Melanocyte of skin (primary cell): ENCODE measurements around the gene GPS1. TPM values are rescaled to one million over a fixed set of nuclear protein-coding genes. Genes with fewer than 3 reads are reported as not detected.

Source experiments
- total RNA-seq, 2 donors: library from RNA; depleted of rRNA; stranded (reverse); fragments of >200 nt; gene quantifications; 2 replicates each; pipeline ENCODE4 v1.2.3, GENCODE V29; 2012

The GPS1 gene
- total RNA-seq = 100 to 1,000 TPM; 100 to 150 TPM

GRCh38 chr17:82051776-82052637, at the start of gene GPS1, which contains the start of gene RFNG:
Gene GPS1, plus strand, starts transcription at chr17:82051898. Its CDS starts 34 bp downstream, at chr17:82051932.
Gene RFNG, minus strand, starts transcription at chr17:82051811. Its CDS starts 45 bp downstream, at chr17:82051766.

DNA sequence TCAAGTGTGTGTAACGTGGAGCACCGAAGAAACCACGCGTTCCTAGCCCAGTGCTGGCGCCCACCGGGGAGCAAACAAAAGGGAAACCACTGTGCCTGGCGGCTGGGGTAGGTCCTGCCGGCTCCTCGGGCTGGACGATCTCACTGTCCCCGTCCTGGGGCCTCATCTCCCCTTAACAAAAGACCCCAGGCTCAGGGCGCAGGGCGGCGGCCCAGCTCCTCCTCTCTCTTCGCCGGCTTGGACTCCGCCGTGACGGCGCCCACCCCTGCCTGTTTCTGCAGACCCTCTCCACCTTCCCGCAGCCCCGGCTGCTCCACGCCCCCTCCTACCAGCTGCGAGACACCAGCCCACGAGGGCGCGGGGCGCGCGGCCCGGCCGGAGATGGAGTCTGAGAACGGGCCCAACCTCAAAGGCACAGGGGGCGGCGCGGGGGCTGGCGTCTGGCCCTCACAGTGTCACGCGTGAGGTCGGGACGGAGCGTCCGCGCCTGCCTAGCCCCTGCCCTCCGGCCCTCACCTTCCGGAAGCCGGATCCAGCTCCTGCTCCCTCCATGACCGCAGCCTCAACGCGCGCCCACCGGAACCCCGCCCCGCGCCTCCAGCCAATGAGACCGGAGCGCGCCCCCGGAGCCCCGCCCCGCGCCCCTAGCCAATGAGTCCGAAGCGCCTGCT, 29.3 kb upstream of the GPS1 start, which contains the start of gene CENPX:
CENPX (minus strand) TSS at position 569 of the 671 bp plus-strand sequence; CDS start at position 552, 17 bp downstream.

DNA sequence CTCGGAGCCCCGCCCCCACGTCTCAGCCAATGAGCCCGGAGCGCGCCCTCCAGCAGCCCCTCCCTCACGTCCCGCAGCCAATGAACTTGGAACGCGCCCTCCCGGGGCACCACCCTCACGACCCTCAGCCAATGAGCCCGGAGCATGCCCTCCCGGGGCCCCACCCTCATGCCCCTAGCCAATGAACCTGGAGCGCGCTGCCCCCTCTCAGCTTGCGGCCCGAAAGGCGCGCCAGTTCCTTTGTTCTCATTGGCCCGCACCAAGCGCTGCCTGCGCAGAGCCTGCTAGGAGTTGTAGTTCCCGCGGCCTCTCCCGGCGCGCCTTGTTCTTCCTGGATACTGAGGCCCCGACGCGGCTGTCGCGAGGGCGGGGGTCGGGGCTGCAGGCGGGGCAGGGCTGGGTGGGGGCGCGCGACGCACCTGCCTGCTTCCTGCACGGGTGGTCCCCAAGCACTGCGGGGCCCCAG, 28.7 kb upstream of the GPS1 start, which contains the start of gene LRRC45:
LRRC45 (plus strand) TSS at position 325 of the 466 bp plus-strand sequence. CDS start 339 bp downstream, outside the sequence.

DNA sequence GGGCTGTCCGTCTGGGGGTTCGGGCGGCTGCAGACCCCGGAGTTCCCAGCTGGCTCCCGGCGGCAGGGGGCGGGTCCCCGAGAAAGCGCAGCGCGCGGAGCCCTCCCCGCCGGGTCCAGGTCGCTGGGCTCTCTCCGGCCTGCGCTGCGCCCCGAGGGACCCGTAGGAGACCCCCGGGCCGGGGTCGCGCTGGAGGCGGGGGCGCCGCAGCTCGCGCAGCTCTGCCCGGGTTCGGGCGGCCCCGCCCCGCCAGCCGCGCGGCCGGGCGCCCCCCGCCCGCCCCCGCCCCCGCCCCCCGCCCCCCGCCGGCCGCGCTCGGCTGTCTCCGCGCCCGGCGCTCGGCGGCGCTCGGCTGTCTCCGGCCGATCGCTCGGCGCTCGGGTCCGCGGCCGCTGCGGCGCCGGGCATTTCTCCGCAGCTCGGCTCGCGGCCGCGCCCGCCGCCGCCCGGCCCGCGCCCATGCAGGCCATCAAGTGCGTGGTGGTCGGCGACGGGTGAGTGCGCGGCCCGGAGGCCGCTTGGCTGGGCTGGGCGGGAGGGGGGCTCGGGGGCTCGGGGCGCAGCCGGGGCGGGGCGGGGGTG, 20.3 kb upstream of the GPS1 start, which contains the start of gene RAC3:
RAC3 (plus strand) TSS at position 376 of the 582 bp plus-strand sequence; CDS start at position 460, 84 bp downstream.

GRCh38 chr17:82037092-82037888, 14.4 kb upstream of the GPS1 start, which contains the start of gene DCXR:
Gene DCXR, minus strand, starts transcription at chr17:82037697. Its CDS starts 15 bp downstream, at chr17:82037682.

GRCh38 chr17:82065638-82066303, 14.1 kb downstream of the GPS1 start, which contains the start of gene DUS1L:
Gene DUS1L, minus strand, starts transcription at chr17:82065804. Its CDS starts 745 bp downstream, at chr17:82065059.

DNA sequence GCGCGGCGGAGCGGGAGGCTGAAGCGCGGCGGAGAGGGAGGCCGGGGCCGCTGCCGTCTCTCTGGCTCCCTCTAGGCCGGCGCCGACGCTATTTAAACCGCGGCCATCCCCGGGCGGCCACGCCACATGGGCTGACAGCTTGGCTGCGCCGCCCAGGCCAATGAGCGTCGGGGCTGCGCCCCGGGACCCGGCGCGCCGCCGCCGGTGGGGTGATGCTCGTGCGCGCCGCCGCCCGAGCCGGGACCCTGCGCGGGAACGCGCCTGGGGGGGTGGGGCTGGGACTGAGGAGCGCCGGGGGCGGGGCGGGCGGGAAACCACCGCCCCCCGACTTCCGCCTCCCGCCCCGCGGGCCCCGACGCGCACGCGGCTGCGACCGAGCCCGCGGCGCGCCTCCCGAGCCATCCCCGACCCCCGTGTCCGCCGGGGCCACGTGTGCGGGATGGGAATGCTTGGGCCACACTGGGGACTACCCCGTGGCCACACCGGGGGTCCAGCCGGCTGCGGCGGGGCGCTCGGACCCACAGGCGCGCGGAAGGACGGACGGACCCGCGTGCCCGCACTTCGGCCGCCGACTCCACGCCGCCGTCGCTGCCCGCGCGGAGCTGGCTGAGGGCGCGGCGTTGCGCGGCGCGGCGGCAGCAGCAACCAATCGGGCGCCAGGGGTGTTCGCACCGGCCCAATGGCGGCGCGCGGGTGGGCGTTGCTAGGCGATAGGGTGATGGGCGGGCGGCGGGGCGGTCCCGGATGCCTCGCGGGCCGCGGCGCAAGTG, 46.7 kb downstream of the GPS1 start, which contains the start of gene FASN:
FASN (minus strand) TSS at position 68 of the 770 bp plus-strand sequence. CDS start 1,791 bp downstream, outside the sequence.

Other genes with a start within 250 kb of the GPS1 start
- gene GCGR, start 247.7 kb upstream of the GPS1 start, total RNA-seq = not detected
- gene MCRIP1, start 218.6 kb upstream of the GPS1 start, total RNA-seq = 10 to 100 TPM; 84.9 to 98.4 TPM
- not detected for gene PPP1R27, start 216.8 kb upstream of the GPS1 start, total RNA-seq
- gene P4HB, start 191.4 kb upstream of the GPS1 start, total RNA-seq = 100 to 1,000 TPM; 383 to 481 TPM
- gene ARHGDIA, start 180.6 kb upstream of the GPS1 start, total RNA-seq = 100 to 1,000 TPM; 192 to 263 TPM
- gene ALYREF, start 160.3 kb upstream of the GPS1 start, total RNA-seq = 100 to 1,000 TPM in 1 of 2 donors, 10 to 100 TPM in 1; 71.6 to 187 TPM
- 100 to 1,000 TPM; 113 to 141 TPM for gene ANAPC11, start 160.2 kb upstream of the GPS1 start, total RNA-seq
- 1 to 10 TPM in 1 of 2 donors, not detected in 1; 1.0 TPM for gene NPB, start 149.7 kb upstream of the GPS1 start, total RNA-seq
- gene PCYT2, start 140.5 kb upstream of the GPS1 start, total RNA-seq = 10 to 100 TPM; 71.6 to 82.9 TPM
- gene SIRT7, start 133.7 kb upstream of the GPS1 start, total RNA-seq = 10 to 100 TPM; 14.1 to 15.3 TPM
- gene MAFG, start 124.2 kb upstream of the GPS1 start, total RNA-seq = 10 to 100 TPM; 23.1 to 33.0 TPM
- gene PYCR1, start 114.6 kb upstream of the GPS1 start, total RNA-seq = 10 to 100 TPM in 1 of 2 donors, 1 to 10 TPM in 1; 8.3 to 14.3 TPM
- gene MYADML2, start 104.7 kb upstream of the GPS1 start, total RNA-seq = not detected
- gene NOTUM, start 90.7 kb upstream of the GPS1 start, total RNA-seq = not detected
- 10 to 100 TPM; 23.6 to 33.7 TPM for gene ASPSCR1, start 74.3 kb upstream of the GPS1 start, total RNA-seq
- gene CENPX, start 29.0 kb upstream of the GPS1 start, total RNA-seq = 10 to 100 TPM; 24.8 to 72.9 TPM
- gene LRRC45, start 28.6 kb upstream of the GPS1 start, total RNA-seq = 10 to 100 TPM; 14.8 to 30.0 TPM
- gene RAC3, start 20.2 kb upstream of the GPS1 start, total RNA-seq = 10 to 100 TPM; 10.3 to 13.7 TPM
- gene DCXR, start 14.2 kb upstream of the GPS1 start, total RNA-seq = 10 to 100 TPM; 50.9 to 62.6 TPM
- 10 to 100 TPM; 20.3 to 26.3 TPM for gene RFNG, start 87 bp upstream of the GPS1 start, total RNA-seq
- 10 to 100 TPM; 64.0 to 81.3 TPM for gene DUS1L, start 13.9 kb downstream of the GPS1 start, total RNA-seq
- 100 to 1,000 TPM; 134 to 239 TPM for gene FASN, start 46.3 kb downstream of the GPS1 start, total RNA-seq
- gene CCDC57, start 160.9 kb downstream of the GPS1 start, total RNA-seq = 10 to 100 TPM in 1 of 2 donors, 1 to 10 TPM in 1; 9.3 to 17.3 TPM
- gene SLC16A3, start 177.1 kb downstream of the GPS1 start, total RNA-seq = 10 to 100 TPM; 15.1 to 45.6 TPM
- 10 to 100 TPM; 51.6 to 64.9 TPM for gene CSNK1D, start 221.8 kb downstream of the GPS1 start, total RNA-seq